Activated CD4-positive, alpha-beta T cell treated with anti-CD3 and anti-CD28 coated beads for 36 hours (primary cell): ENCODE measurements around the gene PNLIPRP2. TPM values are rescaled to one million over a fixed set of nuclear protein-coding genes. Genes with fewer than 3 reads are reported as not detected.

ENCODE experiments used
- ATAC-seq: fragments of 200-7000 bp; cut with Tn5 transposase; one replicate; pipeline ENCODE4 v1.10.0; 2021; ENCODE audit warnings: mild to moderate bottlenecking, moderate library complexity
- CTCF ChIA-PET: fragments of 350-600 bp; sonication (Branson Sonifier 250); formaldehyde crosslinking; loops from one replicate; lab custom pipeline; 2021; ENCODE audit warnings: antibody characterized with exemption; lab: Charles Lee
- POLR2A ChIA-PET: fragments of 350-600 bp; sonication (Branson Sonifier 250); formaldehyde crosslinking; loops from one replicate; lab custom pipeline; 2021; ENCODE audit warnings: antibody characterized with exemption, inconsistent platforms; lab: Charles Lee
- DNase-seq: peaks from one replicate; pipeline ENCODE4 v3.0.0-alpha.2; 2020
- H3K27ac Mint-ChIP-seq: one replicate; pipeline ENCODE4 v1.8.0; 2021; ENCODE audit warnings: mixed read lengths
- H3K27me3 Mint-ChIP-seq: one replicate; pipeline ENCODE4 v1.8.0; 2021; ENCODE audit warnings: mixed read lengths
- H3K36me3 Mint-ChIP-seq: one replicate; pipeline ENCODE4 v1.8.0; 2021; ENCODE audit warnings: low read depth, mixed read lengths
- H3K4me1 Mint-ChIP-seq: one replicate; pipeline ENCODE4 v1.8.0; 2021; ENCODE audit warnings: mixed read lengths
- H3K4me3 Mint-ChIP-seq: one replicate; pipeline ENCODE4 v1.8.0; 2021; ENCODE audit warnings: mild to moderate bottlenecking, moderate library complexity, mixed read lengths
- H3K9me3 Mint-ChIP-seq: one replicate; pipeline ENCODE4 v1.8.0; 2021; ENCODE audit warnings: low read depth, mixed read lengths
- intact Hi-C, 2 experiments: fragments of 100-400 bp; cut with DNase I in 1 of 2; cut with micrococcal nuclease in 1 of 2; formaldehyde crosslinking; loops; one replicate each; pipeline versions ENCODE4 v1.14.2 to v1.15.1; 2022 to 2024; cut with DNase I, micrococcal nuclease
- total RNA-seq, 2 experiments: library from RNA; stranded (reverse); gene quantifications; one replicate each; pipeline ENCODE4 v1.2.3, GENCODE V29; 2021

Gene PNLIPRP2
- total RNA-seq: not detected

- no peak for ATAC-seq
- POLR2A ChIA-PET: no interaction called here
Measured at GRCh38 chr10:116620423-116621400, at the start of gene PNLIPRP2. Gene PNLIPRP2 (plus strand): TSS chr10:116620953.

GRCh38 chr10:116574797-116575196, 46.0 kb upstream of the PNLIPRP2 start:
- POLR2A ChIA-PET: no interaction called here
- Mint-ChIP-seq H3K9me3 (no peaks in the 10 kb centered on the region), H3K27ac (no peak overlapping the region), H3K36me3 (no peaks in the 10 kb centered on the region), H3K27me3 (peaks cover 4% of the 10 kb centered on the region), H3K4me3 (no peak overlapping the region), H3K4me1 (no peaks in the 10 kb centered on the region)
- DNase-seq (no peak), ATAC-seq (no peak)
- CTCF ChIA-PET: no interaction called here
- intact Hi-C loops: no loop called here

More at GRCh38 chr10:116620423-116621400, at the start of gene PNLIPRP2:
- no peak within 1 kb of the TSS for H3K27ac Mint-ChIP-seq
- no peak for DNase-seq
- no peaks in the 10 kb centered on the region for H3K36me3 Mint-ChIP-seq
- no peak within 1 kb of the TSS for H3K4me3 Mint-ChIP-seq
- CTCF ChIA-PET: interaction anchor here (0.7 kb wide), 1 partner anchor 34 kb away, joined by 3 read pairs; no protein-coding TSS in a partner anchor
- peaks cover 16% of the 10 kb centered on the region for H3K27me3 Mint-ChIP-seq
- no peaks in the 10 kb centered on the region for H3K9me3 Mint-ChIP-seq
- no peaks in the 10 kb centered on the region for H3K4me1 Mint-ChIP-seq
- intact Hi-C loops: no loop called here

GRCh38 chr10:116587878-116588591, 32.7 kb upstream of the PNLIPRP2 start:
- H3K27me3 Mint-ChIP-seq: no peaks in the 10 kb centered on the region
- POLR2A ChIA-PET: no interaction called here
- H3K9me3 Mint-ChIP-seq: peaks cover 2% of the 10 kb centered on the region
- no peaks in the 10 kb centered on the region for H3K4me1 Mint-ChIP-seq
- H3K36me3 Mint-ChIP-seq: no peaks in the 10 kb centered on the region
- H3K27ac Mint-ChIP-seq: no peak overlapping the region
- H3K4me3 Mint-ChIP-seq: no peak overlapping the region
- intact Hi-C loops: no loop called here
- DNase-seq (no peak), ATAC-seq (no peak)
- CTCF ChIA-PET: no interaction called here

GRCh38 chr10:116588995-116589394, 31.8 kb upstream of the PNLIPRP2 start:
- peaks cover 2% of the 10 kb centered on the region for H3K9me3 Mint-ChIP-seq
- ATAC-seq: no peak
- DNase-seq: no peak
- POLR2A ChIA-PET: no interaction called here
- no peaks in the 10 kb centered on the region for H3K4me1 Mint-ChIP-seq
- intact Hi-C loops: no loop called here
- CTCF ChIA-PET: no interaction called here
- H3K27ac Mint-ChIP-seq: no peak overlapping the region
- H3K36me3 Mint-ChIP-seq: no peaks in the 10 kb centered on the region
- peaks cover 3% of the 10 kb centered on the region for H3K27me3 Mint-ChIP-seq
- no peak overlapping the region for H3K4me3 Mint-ChIP-seq

DNA sequence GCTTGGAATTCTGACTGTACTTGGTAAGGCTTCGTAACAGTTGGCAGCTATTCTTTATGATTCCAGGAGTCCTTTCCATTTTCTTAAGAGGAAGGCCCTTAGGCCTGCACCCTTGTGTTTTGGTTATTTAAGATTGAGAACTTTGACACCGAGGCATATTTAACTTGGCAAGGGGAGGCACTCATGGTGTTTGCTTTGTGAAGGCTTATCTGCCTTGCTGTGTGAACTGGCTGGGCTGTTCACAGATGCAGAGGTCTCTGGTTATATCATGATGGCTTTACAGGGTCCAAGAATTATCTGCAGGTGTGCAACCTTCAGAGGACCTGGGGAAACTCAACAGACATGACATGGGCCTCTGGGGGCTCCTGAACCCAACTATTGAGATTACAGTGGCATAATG, 30.8 kb upstream of the PNLIPRP2 start:
- Mint-ChIP-seq H3K4me3 (no peak overlapping the region), H3K4me1 (no peaks in the 10 kb centered on the region), H3K9me3 (peaks cover 2% of the 10 kb centered on the region), H3K27ac (no peak overlapping the region), H3K36me3 (no peaks in the 10 kb centered on the region), H3K27me3 (peaks cover 3% of the 10 kb centered on the region)
- intact Hi-C loops: no loop called here
- POLR2A ChIA-PET: no interaction called here
- CTCF ChIA-PET: no interaction called here
- DNase-seq (no peak), ATAC-seq (no peak)

DNA sequence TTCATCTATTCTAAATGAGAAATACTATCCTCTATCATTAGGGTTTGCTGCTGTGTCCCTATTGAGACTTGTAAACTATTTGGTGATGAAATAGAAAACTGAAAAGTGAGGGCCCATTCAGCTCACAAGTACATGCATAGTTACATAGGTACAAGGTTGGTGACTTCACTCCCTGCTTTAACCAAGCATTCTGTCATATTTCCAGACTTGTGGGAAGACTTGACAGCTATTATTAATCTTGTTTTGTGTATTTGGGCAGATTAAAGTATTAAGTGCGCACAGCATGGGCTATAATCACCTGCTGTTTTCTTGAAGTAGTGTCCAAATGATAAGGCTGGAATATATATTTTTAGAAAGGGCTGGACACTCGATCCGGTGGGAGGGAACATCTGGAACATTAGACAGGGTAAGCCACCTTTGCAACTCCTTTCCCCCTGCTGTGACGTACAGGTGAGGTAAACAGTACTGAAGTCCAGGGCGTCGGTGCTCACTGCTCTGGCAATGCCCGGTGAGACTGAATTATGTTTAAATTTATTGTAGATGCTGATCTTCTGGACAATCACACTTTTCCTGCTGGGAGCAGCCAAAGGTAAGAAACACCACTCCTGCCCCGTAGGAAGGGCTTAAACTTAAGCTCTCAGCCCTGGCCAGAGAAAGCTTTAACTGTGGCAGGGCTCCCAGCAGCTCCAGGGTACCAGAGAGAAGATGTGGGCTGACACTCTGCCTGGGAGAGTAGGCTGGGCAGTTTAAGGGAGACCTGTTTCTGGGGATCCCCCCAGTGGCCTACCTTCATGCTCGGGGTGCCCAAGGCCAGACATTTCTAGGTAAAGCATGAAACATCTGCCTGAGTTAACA, 29.9 kb upstream of the PNLIPRP2 start, which contains the start of gene PNLIPRP1:
PNLIPRP1 (plus strand) TSS at position 370 of the 855 bp plus-strand sequence; CDS start at position 541, 171 bp downstream.
- Mint-ChIP-seq H3K9me3 (peaks cover 2% of the 10 kb centered on the region), H3K4me3 (no peak within 1 kb of the TSS), H3K4me1 (no peaks in the 10 kb centered on the region), H3K27me3 (peaks cover 3% of the 10 kb centered on the region), H3K27ac (no peak within 1 kb of the TSS), H3K36me3 (no peaks in the 10 kb centered on the region)
- ATAC-seq (no peak), DNase-seq (no peak)
- ChIA-PET POLR2A (no interaction called here), CTCF (interaction anchor here (0.6 kb wide), 1 partner anchor 120 kb away, joined by 3 read pairs; no protein-coding TSS in a partner anchor)
- intact Hi-C loops: no loop called here

DNA sequence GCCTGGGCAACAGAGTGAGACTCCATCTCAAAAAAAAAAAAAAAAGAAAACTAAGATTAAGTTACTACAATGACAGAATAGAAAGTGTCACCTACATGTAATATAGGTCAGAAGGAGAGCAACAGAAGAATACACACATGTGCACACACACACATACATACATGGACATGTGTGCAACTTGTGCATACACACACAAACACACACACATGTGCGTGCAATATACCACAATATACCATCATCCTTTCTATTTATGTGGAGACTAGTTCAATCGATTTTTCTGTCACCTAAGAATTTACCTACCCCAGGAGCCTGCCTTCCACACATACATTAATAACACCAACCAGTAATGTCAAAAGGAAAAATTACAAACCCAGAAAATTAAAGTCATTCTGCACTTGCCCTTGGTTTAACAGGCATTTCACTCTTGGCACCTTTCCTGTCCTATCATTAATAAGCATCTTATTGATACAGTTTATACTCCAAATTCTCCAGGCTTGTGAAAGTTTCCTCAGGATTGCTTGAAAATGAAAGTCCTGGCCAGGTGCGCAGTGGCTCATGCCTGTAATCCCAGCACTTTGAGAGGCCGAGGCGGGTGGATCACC, 27.5 kb upstream of the PNLIPRP2 start:
- peaks cover 3% of the 10 kb centered on the region for H3K27me3 Mint-ChIP-seq

DNA sequence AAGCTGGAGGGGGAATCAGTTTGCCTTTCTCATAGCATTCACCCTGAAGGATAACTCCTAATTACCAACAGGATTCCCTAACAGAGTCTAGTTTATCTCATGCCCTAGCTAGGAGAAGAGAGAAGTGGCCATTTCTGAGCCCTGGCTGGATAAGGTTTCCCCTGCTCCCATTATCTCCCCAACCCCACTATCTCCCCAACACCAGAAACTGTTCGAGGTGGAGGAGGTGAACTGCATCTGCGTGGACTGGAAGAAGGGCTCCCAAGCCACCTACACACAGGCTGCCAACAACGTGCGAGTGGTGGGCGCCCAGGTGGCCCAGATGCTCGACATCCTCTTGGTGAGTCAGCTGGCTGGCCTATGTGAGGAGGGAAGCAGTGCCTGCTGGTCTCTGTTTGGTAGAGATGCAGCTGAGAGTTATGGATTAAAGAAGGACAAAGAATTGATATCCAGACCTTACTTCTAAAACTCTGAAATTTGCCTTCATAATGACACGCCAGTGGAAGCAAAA, 26.2 kb upstream of the PNLIPRP2 start:
- Mint-ChIP-seq H3K4me1 (no peaks in the 10 kb centered on the region), H3K27me3 (peaks cover 3% of the 10 kb centered on the region), H3K9me3 (no peaks in the 10 kb centered on the region), H3K4me3 (no peak overlapping the region), H3K27ac (no peak overlapping the region), H3K36me3 (no peaks in the 10 kb centered on the region)
- ChIA-PET CTCF (interaction anchor here (1.3 kb wide), 1 partner anchor 8 kb away, joined by 3 read pairs; no protein-coding TSS in a partner anchor), POLR2A (no interaction called here)
- intact Hi-C loops: no loop called here
- ATAC-seq (no peak), DNase-seq (no peak)

More for the DNA sequence above, 27.5 kb upstream of the PNLIPRP2 start:
- H3K4me3 Mint-ChIP-seq: no peak overlapping the region
- POLR2A ChIA-PET: no interaction called here
- H3K4me1 Mint-ChIP-seq: no peaks in the 10 kb centered on the region
- ATAC-seq: no peak
- H3K9me3 Mint-ChIP-seq: peaks cover 2% of the 10 kb centered on the region
- CTCF ChIA-PET: interaction anchor here (0.6 kb wide), 1 partner anchor 89 kb away, joined by 6 read pairs; no protein-coding TSS in a partner anchor
- no peak for DNase-seq
- intact Hi-C loops: no loop called here
- no peaks in the 10 kb centered on the region for H3K36me3 Mint-ChIP-seq
- no peak overlapping the region for H3K27ac Mint-ChIP-seq

DNA sequence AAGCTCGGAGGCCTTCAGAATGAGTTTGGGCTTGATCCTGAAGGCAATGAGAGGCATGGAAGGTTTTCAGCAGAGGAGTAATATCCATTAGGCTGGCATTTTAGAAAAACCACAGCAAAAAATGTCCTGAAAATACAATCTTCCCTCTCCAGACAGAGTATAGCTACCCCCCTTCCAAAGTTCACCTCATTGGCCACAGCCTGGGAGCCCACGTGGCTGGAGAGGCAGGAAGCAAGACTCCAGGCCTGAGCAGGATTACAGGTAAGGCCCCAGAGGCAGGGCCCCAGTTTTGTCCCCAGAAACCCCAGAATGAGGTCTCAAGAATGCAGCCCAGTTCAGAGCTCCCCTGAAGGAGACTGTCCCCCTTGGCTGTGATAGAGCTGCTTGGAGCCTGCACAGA, 24.7 kb upstream of the PNLIPRP2 start:
- POLR2A ChIA-PET: no interaction called here
- no peak overlapping the region for H3K27ac Mint-ChIP-seq
- H3K4me1 Mint-ChIP-seq: no peaks in the 10 kb centered on the region
- H3K4me3 Mint-ChIP-seq: no peak overlapping the region
- no peak for ATAC-seq
- H3K36me3 Mint-ChIP-seq: no peaks in the 10 kb centered on the region
- H3K9me3 Mint-ChIP-seq: no peaks in the 10 kb centered on the region
- H3K27me3 Mint-ChIP-seq: peaks cover 3% of the 10 kb centered on the region
- intact Hi-C loops: no loop called here
- DNase-seq: no peak
- CTCF ChIA-PET: interaction anchor here (1.3 kb wide), 1 partner anchor 9 kb away, joined by 3 read pairs; no protein-coding TSS in a partner anchor

GRCh38 chr10:116597543-116597942, 23.2 kb upstream of the PNLIPRP2 start:
- intact Hi-C loops: no loop called here
- peaks cover 3% of the 10 kb centered on the region for H3K27me3 Mint-ChIP-seq
- H3K27ac Mint-ChIP-seq: no peak overlapping the region
- DNase-seq: no peak
- H3K36me3 Mint-ChIP-seq: no peaks in the 10 kb centered on the region
- no peak overlapping the region for H3K4me3 Mint-ChIP-seq
- CTCF ChIA-PET: no interaction called here
- no peaks in the 10 kb centered on the region for H3K4me1 Mint-ChIP-seq
- POLR2A ChIA-PET: no interaction called here
- H3K9me3 Mint-ChIP-seq: no peaks in the 10 kb centered on the region
- ATAC-seq: no peak
